Measurements from ENCODE around the gene DSCAM.

DSCAM gene

GRCh38 chr21:40011371-40011770, 835.6 kb downstream of the DSCAM start:
- Histone ChIP-seq H3F3A (ENCODE audit: insufficient read depth) (no peaks in the 10 kb centered on the region), H3K4me3 (ENCODE audit: insufficient read depth, low read length, poor library complexity, severe bottlenecking) (no peak overlapping the region), H2AFZ (ENCODE audit: low read depth, low read length, severe bottlenecking) (no peak overlapping the region), H3K27me3 (ENCODE audit: low read length) (no peaks in the 10 kb centered on the region), H3K79me2 (ENCODE audit: insufficient read depth, low read length) (no peaks in the 10 kb centered on the region), H4K20me1 (ENCODE audit: low read depth, low read length) (no peaks in the 10 kb centered on the region), H3K9me2 (replicated peaks; ENCODE audit: insufficient read depth, low read length) (no peaks in the 10 kb centered on the region), H3K36me3 (ENCODE audit: low read length) (no peaks in the 10 kb centered on the region), H3K9me3 (ENCODE audit: insufficient read depth, low read length) (no peaks in the 10 kb centered on the region), H3K4me2 (ENCODE audit: low read depth, low read length, poor library complexity, severe bottlenecking) (no peak overlapping the region), H3K27ac (ENCODE audit: low read depth, low read length) (no peak overlapping the region), H3K9ac (ENCODE audit: low read length) (no peak overlapping the region)
- no peak for TF ChIP-seq EZH2phosphoT487 (conservative IDR thresholded peaks at IDR 0.05; ENCODE audit: low read length)
- TF ChIP-seq CTCF (IDR thresholded peaks at IDR 0.05; ENCODE audit: insufficient read depth, low read length, poor library complexity, severe bottlenecking): no peak

- Histone ChIP-seq H2AFZ (ENCODE audit: low read depth, low read length, severe bottlenecking) (no peak overlapping the region), H3K36me3 (ENCODE audit: low read length) (no peaks in the 10 kb centered on the region), H3K27ac (ENCODE audit: low read depth, low read length) (no peak overlapping the region), H3K9me3 (ENCODE audit: insufficient read depth, low read length) (no peaks in the 10 kb centered on the region), H3K4me2 (ENCODE audit: low read depth, low read length, poor library complexity, severe bottlenecking) (no peak overlapping the region), H3K27me3 (ENCODE audit: low read length) (no peaks in the 10 kb centered on the region), H3K79me2 (ENCODE audit: insufficient read depth, low read length) (no peaks in the 10 kb centered on the region), H4K20me1 (ENCODE audit: low read depth, low read length) (no peaks in the 10 kb centered on the region), H3K4me3 (ENCODE audit: insufficient read depth, low read length, poor library complexity, severe bottlenecking) (no peak overlapping the region), H3F3A (ENCODE audit: insufficient read depth) (no peaks in the 10 kb centered on the region), H3K9me2 (replicated peaks; ENCODE audit: insufficient read depth, low read length) (no peaks in the 10 kb centered on the region), H3K9ac (ENCODE audit: low read length) (no peak overlapping the region)
- TF ChIP-seq EZH2phosphoT487 (conservative IDR thresholded peaks at IDR 0.05; ENCODE audit: low read length) (no peak), CTCF (IDR thresholded peaks at IDR 0.05; ENCODE audit: insufficient read depth, low read length, poor library complexity, severe bottlenecking) (no peak)
These were observed 844.0 kb downstream of the DSCAM start for GRCh38 chr21:40002978-40003377.

DNA sequence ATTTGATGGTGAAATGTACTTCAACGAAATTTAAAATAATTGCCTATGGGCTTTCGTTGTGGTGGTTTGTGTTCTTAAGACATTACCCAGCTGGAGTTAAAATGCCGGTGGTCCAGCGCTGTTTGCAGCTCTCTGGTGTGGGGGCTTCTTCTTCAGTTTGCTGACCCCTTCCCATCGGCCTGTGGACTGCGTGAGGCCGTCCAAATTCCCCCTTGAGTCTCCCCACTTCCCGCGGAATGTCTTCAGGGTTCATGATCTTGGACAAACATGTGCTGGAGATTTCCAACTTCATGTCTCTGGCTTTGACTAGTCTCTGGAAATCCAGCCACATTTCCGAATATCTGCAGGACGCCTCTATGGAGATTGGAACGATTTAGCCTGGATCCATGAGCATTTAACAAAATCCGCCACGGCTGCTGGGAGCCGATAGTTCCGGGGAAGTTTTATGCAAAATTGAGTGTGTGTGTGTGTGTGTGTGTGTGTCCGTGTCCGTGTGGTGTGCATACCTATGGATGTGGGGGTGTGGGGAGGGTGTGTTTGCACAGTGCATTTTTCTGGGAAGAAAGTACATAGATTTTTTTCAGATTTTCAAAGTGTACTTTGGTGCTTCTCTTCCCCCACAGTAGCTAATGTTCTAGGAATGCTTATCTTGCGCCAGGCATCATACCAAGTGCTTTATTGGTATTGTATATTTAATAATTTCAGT, 862.5 kb downstream of the DSCAM start:
- no peak overlapping the region for H2AFZ ChIP-seq (ENCODE audit: low read depth, low read length, severe bottlenecking)
- H3K27ac ChIP-seq (ENCODE audit: low read depth, low read length): no peak overlapping the region
- no peaks in the 10 kb centered on the region for H3K27me3 ChIP-seq (ENCODE audit: low read length)
- TF ChIP-seq EZH2phosphoT487 (conservative IDR thresholded peaks at IDR 0.05; ENCODE audit: low read length) (no peak), CTCF (IDR thresholded peaks at IDR 0.05; ENCODE audit: insufficient read depth, low read length, poor library complexity, severe bottlenecking) (no peak)
- no peaks in the 10 kb centered on the region for H3K9me3 ChIP-seq (ENCODE audit: insufficient read depth, low read length)
- H4K20me1 ChIP-seq (ENCODE audit: low read depth, low read length): no peaks in the 10 kb centered on the region
- no peak overlapping the region for H3K4me2 ChIP-seq (ENCODE audit: low read depth, low read length, poor library complexity, severe bottlenecking)
- no peaks in the 10 kb centered on the region for H3F3A ChIP-seq (ENCODE audit: insufficient read depth)
- H3K9me2 ChIP-seq (replicated peaks; ENCODE audit: insufficient read depth, low read length): no peaks in the 10 kb centered on the region
- no peaks in the 10 kb centered on the region for H3K36me3 ChIP-seq (ENCODE audit: low read length)
- H3K4me3 ChIP-seq (ENCODE audit: insufficient read depth, low read length, poor library complexity, severe bottlenecking): no peak overlapping the region
- no peak overlapping the region for H3K9ac ChIP-seq (ENCODE audit: low read length)
- no peaks in the 10 kb centered on the region for H3K79me2 ChIP-seq (ENCODE audit: insufficient read depth, low read length)

All from SU-DHL-6 (cell line).